Measurements from ENCODE around the gene ZBTB45.
A peak's percentile ranks its signal among the peaks of the same experiment; 100 is the strongest.

The ZBTB45 gene

DNA sequence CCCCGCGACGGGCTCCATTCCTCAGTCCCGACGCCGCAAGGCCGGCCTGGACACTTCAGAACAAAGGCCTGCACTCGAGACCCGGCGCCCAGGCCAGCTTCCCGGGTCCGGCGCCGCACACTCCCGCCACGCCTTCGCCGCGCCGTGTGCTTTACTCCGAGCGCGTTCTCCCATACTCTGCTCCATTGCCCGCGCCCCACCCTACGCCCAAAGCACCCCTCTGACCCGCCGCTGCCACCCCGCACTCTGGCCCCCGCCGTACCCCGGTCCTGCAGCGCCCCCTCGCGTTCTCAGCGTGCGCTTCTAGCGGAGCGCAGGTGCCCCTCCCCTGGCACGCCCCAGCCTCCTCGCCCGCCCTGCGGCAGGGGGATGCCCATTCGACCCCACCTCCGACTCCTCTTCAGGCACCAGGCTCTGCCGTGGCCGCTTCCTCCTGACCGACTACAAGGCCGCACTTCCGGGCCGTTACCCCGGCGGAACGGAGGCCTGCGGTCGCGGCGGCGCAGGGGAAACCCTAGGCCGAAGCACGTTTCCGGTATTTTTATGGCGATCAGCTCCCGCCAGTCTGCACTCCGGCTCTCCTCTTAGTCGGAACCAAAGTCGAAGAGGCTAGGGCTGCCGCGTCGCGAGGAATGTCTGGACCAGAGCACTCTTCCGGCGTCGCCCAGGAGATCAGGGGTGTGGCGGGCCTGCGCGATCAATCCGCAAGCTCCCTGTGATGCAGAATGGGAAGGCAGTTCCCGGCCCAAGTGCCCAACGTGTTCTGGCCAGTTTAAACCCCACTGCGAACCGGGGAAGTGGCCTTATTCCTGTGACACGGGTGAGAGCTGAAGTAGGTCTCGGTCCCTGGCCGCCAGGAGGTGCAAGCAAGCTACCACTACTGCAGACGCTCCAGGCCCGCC is at the start of gene ZBTB45:
TSS of gene ZBTB45 (minus strand) at position 456 of the 902 bp plus-strand sequence. CDS start 2,137 bp downstream, outside the sequence.
- ATAC-seq, result peak; percentile 90

GRCh38 chr19:58568453-58569130 is 49.0 kb upstream of the ZBTB45 start:
- TF ChIP-seq BACH2 (CRISPR knock-in tag; IDR thresholded peaks at IDR 0.05; ENCODE audit: borderline replicate concordance) (no peak), GLIS3 (CRISPR knock-in tag; IDR thresholded peaks at IDR 0.05) (no peak), ZNF8 (CRISPR knock-in tag; IDR thresholded peaks at IDR 0.05) (no peak), CREB5 (CRISPR knock-in tag; IDR thresholded peaks at IDR 0.05; ENCODE audit: low read depth) (no peak), RARB (CRISPR knock-in tag; IDR thresholded peaks at IDR 0.05) (no peak), SNAI2 (CRISPR knock-in tag; IDR thresholded peaks at IDR 0.05) (no peak), TCF4 (CRISPR knock-in tag; IDR thresholded peaks at IDR 0.05; ENCODE audit: borderline replicate concordance) (no peak)
- TF ChIP-seq, protein P1, sequence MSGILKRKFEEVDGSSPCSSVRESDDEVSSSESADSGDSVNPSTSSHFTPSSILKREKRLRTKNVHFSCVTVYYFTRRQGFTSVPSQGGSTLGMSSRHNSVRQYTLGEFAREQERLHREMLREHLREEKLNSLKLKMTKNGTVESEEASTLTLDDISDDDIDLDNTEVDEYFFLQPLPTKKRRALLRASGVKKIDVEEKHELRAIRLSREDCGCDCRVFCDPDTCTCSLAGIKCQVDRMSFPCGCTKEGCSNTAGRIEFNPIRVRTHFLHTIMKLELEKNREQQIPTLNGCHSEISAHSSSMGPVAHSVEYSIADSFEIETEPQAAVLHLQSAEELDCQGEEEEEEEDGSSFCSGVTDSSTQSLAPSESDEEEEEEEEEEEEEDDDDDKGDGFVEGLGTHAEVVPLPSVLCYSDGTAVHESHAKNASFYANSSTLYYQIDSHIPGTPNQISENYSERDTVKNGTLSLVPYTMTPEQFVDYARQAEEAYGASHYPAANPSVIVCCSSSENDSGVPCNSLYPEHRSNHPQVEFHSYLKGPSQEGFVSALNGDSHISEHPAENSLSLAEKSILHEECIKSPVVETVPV (CRISPR knock-in tag; IDR thresholded peaks at IDR 0.05), result no peak
- ATAC-seq, result no peak

More for the DNA sequence above, at the start of gene ZBTB45:
- TF ChIP-seq, protein P2, sequence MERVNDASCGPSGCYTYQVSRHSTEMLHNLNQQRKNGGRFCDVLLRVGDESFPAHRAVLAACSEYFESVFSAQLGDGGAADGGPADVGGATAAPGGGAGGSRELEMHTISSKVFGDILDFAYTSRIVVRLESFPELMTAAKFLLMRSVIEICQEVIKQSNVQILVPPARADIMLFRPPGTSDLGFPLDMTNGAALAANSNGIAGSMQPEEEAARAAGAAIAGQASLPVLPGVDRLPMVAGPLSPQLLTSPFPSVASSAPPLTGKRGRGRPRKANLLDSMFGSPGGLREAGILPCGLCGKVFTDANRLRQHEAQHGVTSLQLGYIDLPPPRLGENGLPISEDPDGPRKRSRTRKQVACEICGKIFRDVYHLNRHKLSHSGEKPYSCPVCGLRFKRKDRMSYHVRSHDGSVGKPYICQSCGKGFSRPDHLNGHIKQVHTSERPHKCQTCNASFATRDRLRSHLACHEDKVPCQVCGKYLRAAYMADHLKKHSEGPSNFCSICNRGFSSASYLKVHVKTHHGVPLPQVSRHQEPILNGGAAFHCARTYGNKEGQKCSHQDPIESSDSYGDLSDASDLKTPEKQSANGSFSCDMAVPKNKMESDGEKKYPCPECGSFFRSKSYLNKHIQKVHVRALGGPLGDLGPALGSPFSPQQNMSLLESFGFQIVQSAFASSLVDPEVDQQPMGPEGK (CRISPR knock-in tag; IDR thresholded peaks at IDR 0.05; ENCODE audit: borderline replicate concordance), result 0 out of 2 replicates have a peak, but pooled peaks have one; percentile 65
- TF ChIP-seq ESRRG (CRISPR knock-in tag; IDR thresholded peaks at IDR 0.05), result no peak
- TF ChIP-seq BACH2 (CRISPR knock-in tag; IDR thresholded peaks at IDR 0.05; ENCODE audit: borderline replicate concordance), result no peak
- TF ChIP-seq POU6F1 (CRISPR knock-in tag; IDR thresholded peaks at IDR 0.05; ENCODE audit: borderline replicate concordance, low read depth), result 0 out of 2 replicates have a peak, but pooled peaks have one; percentile 53
- 0 out of 2 replicates have a peak, but pooled peaks have one; percentile 3 for TF ChIP-seq ZNF8 (CRISPR knock-in tag; IDR thresholded peaks at IDR 0.05)
- TF ChIP-seq TCF4 (CRISPR knock-in tag; IDR thresholded peaks at IDR 0.05; ENCODE audit: borderline replicate concordance), result no peak
- no peak for TF ChIP-seq PPARA (CRISPR knock-in tag; IDR thresholded peaks at IDR 0.05; ENCODE audit: borderline replicate concordance)
- TF ChIP-seq, protein P1 (CRISPR knock-in tag; IDR thresholded peaks at IDR 0.05), result peak; percentile 62; the same call in 1 of the 2 replicates
- no peak for TF ChIP-seq ZC3H10 (CRISPR knock-in tag; IDR thresholded peaks at IDR 0.05)
- TF ChIP-seq ZNF70 (CRISPR knock-in tag; IDR thresholded peaks at IDR 0.05), result peak; percentile 52; the same call in 1 of the 2 replicates
- peak; percentile 98 for TF ChIP-seq ZFP3 (CRISPR knock-in tag; IDR thresholded peaks at IDR 0.05)

- no peak for ATAC-seq
- TF ChIP-seq PPARA (CRISPR knock-in tag; IDR thresholded peaks at IDR 0.05; ENCODE audit: borderline replicate concordance), result no peak
- TF ChIP-seq TOX (CRISPR knock-in tag; IDR thresholded peaks at IDR 0.05; ENCODE audit: borderline replicate concordance), result no peak
- TF ChIP-seq ZNF565 (CRISPR knock-in tag; conservative IDR thresholded peaks at IDR 0.05; ENCODE audit: low read depth), result no peak
- no peak for TF ChIP-seq ISL1 (CRISPR knock-in tag; IDR thresholded peaks at IDR 0.05)
- TF ChIP-seq, protein P2 (CRISPR knock-in tag; IDR thresholded peaks at IDR 0.05; ENCODE audit: borderline replicate concordance), result no peak
- TF ChIP-seq ZFP30 (CRISPR knock-in tag; IDR thresholded peaks at IDR 0.05), result no peak
These were observed 47.4 kb upstream of the ZBTB45 start for GRCh38 chr19:58566989-58567388.

All from SK-N-SH treated with all-trans-retinoic acid at 6 μM for 48 hours (cell line).